ENCODE data around the gene DAPK1. TPM values are rescaled to one million over a fixed set of nuclear protein-coding genes. Genes with fewer than 3 reads are reported as not detected.

The DAPK1 gene
- total and polyA plus RNA-seq, 10 of the 15 experiments (the other 5 are each of a cell fraction or from before 2014, with no cell fraction given), result 8.2 to 94.7 (median 51.6) TPM

DNA sequence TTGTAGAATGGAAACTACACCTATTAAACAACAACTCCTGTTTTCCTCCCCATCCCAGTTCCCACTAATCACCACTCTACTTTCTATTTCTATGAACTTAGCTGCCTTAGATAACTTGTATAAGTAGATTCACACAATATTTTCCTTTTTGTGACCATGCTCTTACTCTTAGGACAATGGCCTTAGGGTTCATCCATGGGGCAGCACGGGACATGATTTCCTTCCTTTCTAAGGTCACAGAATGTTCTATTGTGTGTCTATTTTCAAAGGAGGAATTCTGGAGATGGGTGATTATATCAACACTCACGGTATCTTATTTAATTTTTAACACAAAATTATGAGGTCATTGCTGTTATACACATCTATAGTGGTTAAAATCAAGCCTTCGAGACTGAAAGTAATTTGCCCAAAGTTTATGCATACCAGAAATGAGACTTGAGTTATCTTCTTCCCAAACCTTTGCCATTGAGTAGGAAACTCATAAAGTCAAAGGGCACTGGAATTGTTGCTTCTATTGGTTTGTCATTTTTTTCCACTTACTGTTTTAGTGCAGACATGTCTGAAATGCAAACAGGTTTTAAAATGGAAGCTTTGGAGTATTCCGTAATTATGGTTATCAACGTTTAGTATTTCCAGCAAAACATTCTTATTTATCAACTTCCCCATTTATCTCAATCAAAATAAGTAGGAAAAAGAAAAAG, 251.8 kb downstream of the DAPK1 start (continued):
- TF ChIP-seq SIN3A (IDR thresholded peaks at IDR 0.05; ENCODE audit: low read depth, low read length) (no peak), HDGF (IDR thresholded peaks at IDR 0.05) (no peak), TCF7 (IDR thresholded peaks at IDR 0.05; ENCODE audit: borderline replicate concordance) (no peak), RCOR1 (conservative IDR thresholded peaks at IDR 0.05; ENCODE audit: low read depth, low read length) (no peak)

DNA sequence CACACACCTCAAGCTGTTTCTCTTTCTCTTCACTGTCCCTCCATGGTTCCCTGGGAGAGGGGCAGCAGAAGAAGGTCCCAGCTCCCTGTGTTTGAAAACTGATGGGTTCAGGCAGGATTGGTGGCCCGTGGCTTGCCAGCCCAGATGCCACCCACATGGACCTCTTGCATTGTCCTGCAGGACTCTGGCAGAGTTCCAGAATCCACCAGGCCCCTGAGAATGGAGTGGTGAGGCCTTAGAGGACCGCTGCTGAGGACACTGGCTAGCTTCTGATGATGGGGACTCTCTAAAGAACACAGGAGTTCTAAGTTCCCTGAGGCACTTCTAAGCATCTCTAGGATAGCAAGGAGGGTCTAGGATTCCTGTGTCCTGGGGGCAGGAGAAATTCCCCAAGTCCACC, 253.1 kb downstream of the DAPK1 start:
- CTCF ChIA-PET, result no interaction called here
- Histone ChIP-seq H3K9ac (ENCODE audit: control insufficient read depth, insufficient read depth, low read length) (no peak overlapping the region), H3K79me2 (ENCODE audit: control insufficient read depth, insufficient read depth, low read length) (no peaks in the 10 kb centered on the region), H3K4me1 (ENCODE audit: control insufficient read depth, insufficient read depth, low read length) (no peaks in the 10 kb centered on the region), H3K4me3 (no peak overlapping the region), H3K27ac (ENCODE audit: control insufficient read depth, insufficient read depth) (no peak overlapping the region), H3K36me3 (ENCODE audit: control insufficient read depth in 2 of 2, insufficient read depth in 2 of 2, low read length in 1 of 2) (no peaks in the 10 kb centered on the region), H2AFZ (ENCODE audit: control insufficient read depth, low read depth, low read length) (no peak overlapping the region), H3K4me2 (ENCODE audit: control insufficient read depth, insufficient read depth) (no peak overlapping the region), H4K20me1 (ENCODE audit: control insufficient read depth, insufficient read depth) (no peaks in the 10 kb centered on the region), H3K27me3 (replicated peaks in 1 of 2; ENCODE audit: control insufficient read depth in 2 of 2, insufficient read depth in 2 of 2, low read length in 1 of 2) (no peaks in the 10 kb centered on the region), H3K9me3 (replicated peaks; ENCODE audit: control insufficient read depth, insufficient read depth, low read length) (no peaks in the 10 kb centered on the region; the same call in 2 of the 3 replicates)
- BruUV-seq (replicated peaks), result no TSS peak
- in situ Hi-C loops (cut with MboI), result no loop called here
- 0% methylated on average over 2 of the region's 2 CpGs for WGBS (ENCODE audit: insufficient coverage, insufficient replicate concordance, low lambda C conversion rate, missing lambda C conversion rate)
- intact Hi-C loops (cut with micrococcal nuclease; ENCODE audit: unreplicated experiment), result no loop called here
- FAIRE-seq (no peak), ATAC-seq (no peak), DNase-seq (ENCODE audit: low read depth, low spot score) (no peak)
- SMC1A ChIA-PET (ENCODE audit: uncharacterized antibody, unreplicated experiment), result no interaction called here
- RAD21 ChIA-PET (ENCODE audit: unreplicated experiment), result no interaction called here
- POLR2A ChIA-PET, result no interaction called here
- TF ChIP-seq CHD4 (IDR thresholded peaks at IDR 0.05) (no peak), CREM (IDR thresholded peaks at IDR 0.05; ENCODE audit: low read depth) (no peak), WRNIP1 (IDR thresholded peaks at IDR 0.05; ENCODE audit: borderline replicate concordance, low read depth, low read length) (no peak), ZBED1 (IDR thresholded peaks at IDR 0.05; ENCODE audit: borderline replicate concordance) (no peak), HDGF (IDR thresholded peaks at IDR 0.05) (no peak), SMARCA5 (IDR thresholded peaks at IDR 0.05) (no peak), GATAD2B (conservative IDR thresholded peaks at IDR 0.05; ENCODE audit: low read depth) (no peak), ZSCAN29 (IDR thresholded peaks at IDR 0.05) (no peak), RBBP5 (conservative IDR thresholded peaks at IDR 0.05) (no peak), SP1 (IDR thresholded peaks at IDR 0.05; ENCODE audit: low read depth, low read length) (no peak), BACH1 (IDR thresholded peaks at IDR 0.05; ENCODE audit: borderline replicate concordance) (no peak), RAD51 (IDR thresholded peaks at IDR 0.05) (no peak), SREBF1 (IDR thresholded peaks at IDR 0.05; ENCODE audit: low read length) (no peak), FOS (IDR thresholded peaks at IDR 0.05; ENCODE audit: borderline replicate concordance, extremely low read depth, insufficient read length) (no peak), IRF4 (IDR thresholded peaks at IDR 0.05; ENCODE audit: low read depth, low read length) (no peak), STAT3 (IDR thresholded peaks at IDR 0.05; ENCODE audit: low read depth, low read length) (no peak)
- TF ChIP-seq, protein P1, sequence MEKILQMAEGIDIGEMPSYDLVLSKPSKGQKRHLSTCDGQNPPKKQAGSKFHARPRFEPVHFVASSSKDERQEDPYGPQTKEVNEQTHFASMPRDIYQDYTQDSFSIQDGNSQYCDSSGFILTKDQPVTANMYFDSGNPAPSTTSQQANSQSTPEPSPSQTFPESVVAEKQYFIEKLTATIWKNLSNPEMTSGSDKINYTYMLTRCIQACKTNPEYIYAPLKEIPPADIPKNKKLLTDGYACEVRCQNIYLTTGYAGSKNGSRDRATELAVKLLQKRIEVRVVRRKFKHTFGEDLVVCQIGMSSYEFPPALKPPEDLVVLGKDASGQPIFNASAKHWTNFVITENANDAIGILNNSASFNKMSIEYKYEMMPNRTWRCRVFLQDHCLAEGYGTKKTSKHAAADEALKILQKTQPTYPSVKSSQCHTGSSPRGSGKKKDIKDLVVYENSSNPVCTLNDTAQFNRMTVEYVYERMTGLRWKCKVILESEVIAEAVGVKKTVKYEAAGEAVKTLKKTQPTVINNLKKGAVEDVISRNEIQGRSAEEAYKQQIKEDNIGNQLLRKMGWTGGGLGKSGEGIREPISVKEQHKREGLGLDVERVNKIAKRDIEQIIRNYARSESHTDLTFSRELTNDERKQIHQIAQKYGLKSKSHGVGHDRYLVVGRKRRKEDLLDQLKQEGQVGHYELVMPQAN (conservative IDR thresholded peaks at IDR 0.05), result no peak
- TF ChIP-seq, protein P2, sequence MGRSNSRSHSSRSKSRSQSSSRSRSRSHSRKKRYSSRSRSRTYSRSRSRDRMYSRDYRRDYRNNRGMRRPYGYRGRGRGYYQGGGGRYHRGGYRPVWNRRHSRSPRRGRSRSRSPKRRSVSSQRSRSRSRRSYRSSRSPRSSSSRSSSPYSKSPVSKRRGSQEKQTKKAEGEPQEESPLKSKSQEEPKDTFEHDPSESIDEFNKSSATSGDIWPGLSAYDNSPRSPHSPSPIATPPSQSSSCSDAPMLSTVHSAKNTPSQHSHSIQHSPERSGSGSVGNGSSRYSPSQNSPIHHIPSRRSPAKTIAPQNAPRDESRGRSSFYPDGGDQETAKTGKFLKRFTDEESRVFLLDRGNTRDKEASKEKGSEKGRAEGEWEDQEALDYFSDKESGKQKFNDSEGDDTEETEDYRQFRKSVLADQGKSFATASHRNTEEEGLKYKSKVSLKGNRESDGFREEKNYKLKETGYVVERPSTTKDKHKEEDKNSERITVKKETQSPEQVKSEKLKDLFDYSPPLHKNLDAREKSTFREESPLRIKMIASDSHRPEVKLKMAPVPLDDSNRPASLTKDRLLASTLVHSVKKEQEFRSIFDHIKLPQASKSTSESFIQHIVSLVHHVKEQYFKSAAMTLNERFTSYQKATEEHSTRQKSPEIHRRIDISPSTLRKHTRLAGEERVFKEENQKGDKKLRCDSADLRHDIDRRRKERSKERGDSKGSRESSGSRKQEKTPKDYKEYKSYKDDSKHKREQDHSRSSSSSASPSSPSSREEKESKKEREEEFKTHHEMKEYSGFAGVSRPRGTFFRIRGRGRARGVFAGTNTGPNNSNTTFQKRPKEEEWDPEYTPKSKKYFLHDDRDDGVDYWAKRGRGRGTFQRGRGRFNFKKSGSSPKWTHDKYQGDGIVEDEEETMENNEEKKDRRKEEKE (IDR thresholded peaks at IDR 0.05), result no peak
